ENCODE measurements around the gene SORL1-AS1.
"Not testable (repeated sequence)": the region's sequence is repeated elsewhere in the genome, so short reads cannot be mapped to it uniquely, and the experiment has no call there.

Gene SORL1-AS1

GRCh38 chr11:121417055-121417551 is 35.7 kb downstream of the SORL1-AS1 start:
- ChIA-PET CTCF (interaction anchor here (0.6 to 1.2 kb wide), 5 partner anchors 9 to 34 kb away, joined by 3 to 4 read pairs (median 3); no protein-coding TSS in a partner anchor), POLR2A (interaction anchor here (0.8 to 1.3 kb wide), 3 partner anchors 35 to 80 kb away, joined by 3 to 4 read pairs (median 3); partner anchors contain the start of genes SORL1 and SORL1-AS1)
- peaks cover 72% of the 10 kb centered on the region for H3K4me1 Mint-ChIP-seq

GRCh38 chr11:121415856-121416255 is 36.9 kb downstream of the SORL1-AS1 start:
- Mint-ChIP-seq H3K4me3 (no peak overlapping the region), H3K36me3 (ENCODE audit: low read depth) (peaks cover 6% of the 10 kb centered on the region), H3K9me3 (peaks cover 6% of the 10 kb centered on the region), H3K27ac (peak overlapping the region; percentile 54), H3K4me1 (peaks cover 60% of the 10 kb centered on the region), H3K27me3 (no peaks in the 10 kb centered on the region)
- ChIA-PET CTCF (interaction anchor here (0.9 to 1.2 kb wide), 3 partner anchors 10 to 41 kb away, joined by 3 read pairs; no protein-coding TSS in a partner anchor), POLR2A (no interaction called here)
- no peak for DNase-seq

More at GRCh38 chr11:121417055-121417551, 35.7 kb downstream of the SORL1-AS1 start:
- no peaks in the 10 kb centered on the region for H3K27me3 Mint-ChIP-seq
- peaks cover 13% of the 10 kb centered on the region for H3K36me3 Mint-ChIP-seq (ENCODE audit: low read depth)
- peak overlapping the region; percentile 21 for H3K4me3 Mint-ChIP-seq
- peak overlapping the region; percentile 85 for H3K27ac Mint-ChIP-seq
- peaks cover 9% of the 10 kb centered on the region for H3K9me3 Mint-ChIP-seq
- peak; percentile 61 for DNase-seq

- Mint-ChIP-seq H3K9me3 (peaks cover 4% of the 10 kb centered on the region), H3K27me3 (no peaks in the 10 kb centered on the region), H3K4me3 (no peak overlapping the region), H3K27ac (no peak overlapping the region), H3K36me3 (ENCODE audit: low read depth) (peaks cover 4% of the 10 kb centered on the region), H3K4me1 (peaks cover 49% of the 10 kb centered on the region)
- POLR2A ChIA-PET, result interaction anchor here (0.6 kb wide), 1 partner anchor 11 kb away, joined by 3 read pairs; no protein-coding TSS in a partner anchor
- CTCF ChIA-PET, result interaction anchor here (0.6 kb wide), 1 partner anchor 17 kb away, joined by 3 read pairs; no protein-coding TSS in a partner anchor
- no peak for DNase-seq
Measured at GRCh38 chr11:121414141-121414913, 38.4 kb downstream of the SORL1-AS1 start.

GRCh38 chr11:121412711-121413415 is 39.9 kb downstream of the SORL1-AS1 start:
- Mint-ChIP-seq H3K9me3 (no peaks in the 10 kb centered on the region), H3K27me3 (no peaks in the 10 kb centered on the region), H3K4me1 (peaks cover 35% of the 10 kb centered on the region), H3K4me3 (no peak overlapping the region), H3K27ac (no peak overlapping the region), H3K36me3 (ENCODE audit: low read depth) (no peaks in the 10 kb centered on the region)
- ChIA-PET CTCF (interaction anchor here (1.6 kb wide), 1 partner anchor 121 kb away, joined by 3 read pairs; no protein-coding TSS in a partner anchor), POLR2A (no interaction called here)
- no peak for DNase-seq

GRCh38 chr11:121412000-121412587 is 40.7 kb downstream of the SORL1-AS1 start:
- Mint-ChIP-seq H3K36me3 (ENCODE audit: low read depth) (no peaks in the 10 kb centered on the region), H3K4me3 (no peak overlapping the region), H3K4me1 (peaks cover 29% of the 10 kb centered on the region), H3K27me3 (no peaks in the 10 kb centered on the region), H3K27ac (no peak overlapping the region), H3K9me3 (no peaks in the 10 kb centered on the region)
- ChIA-PET POLR2A (no interaction called here), CTCF (interaction anchor here (1.6 kb wide), 1 partner anchor 120 kb away, joined by 3 read pairs; no protein-coding TSS in a partner anchor)
- no peak for DNase-seq

- H3K9me3 Mint-ChIP-seq; H3K27me3 Mint-ChIP-seq; H3K27ac Mint-ChIP-seq; DNase-seq; H3K4me3 Mint-ChIP-seq; CTCF ChIA-PET; H3K36me3 Mint-ChIP-seq (ENCODE audit: low read depth): not testable (repeated sequence)
- POLR2A ChIA-PET, result interaction anchor here (0.8 kb wide), 1 partner anchor 78 kb away, joined by 3 read pairs; no protein-coding TSS in a partner anchor
- H3K4me1 Mint-ChIP-seq, result peaks cover 21% of the 10 kb centered on the region
Measured at GRCh38 chr11:121411330-121411729, 41.4 kb downstream of the SORL1-AS1 start.

- H3K27me3 Mint-ChIP-seq; H3K9me3 Mint-ChIP-seq; H3K27ac Mint-ChIP-seq; H3K36me3 Mint-ChIP-seq (ENCODE audit: low read depth); H3K4me3 Mint-ChIP-seq; POLR2A ChIA-PET; DNase-seq: not testable (repeated sequence)
- peaks cover 12% of the 10 kb centered on the region for H3K4me1 Mint-ChIP-seq
- CTCF ChIA-PET, result interaction anchor here (0.6 to 0.7 kb wide), 2 partner anchors 1213 to 1916 kb away, joined by 3 read pairs; no protein-coding TSS in a partner anchor
Measured at GRCh38 chr11:121410041-121410440, 42.7 kb downstream of the SORL1-AS1 start.

- CTCF ChIA-PET, result interaction anchor here (0.5 to 1.3 kb wide), 5 partner anchors 20 to 1517 kb away, joined by 3 read pairs; no protein-coding TSS in a partner anchor
- Mint-ChIP-seq H3K4me1 (peaks cover 6% of the 10 kb centered on the region), H3K36me3 (ENCODE audit: low read depth) (no peaks in the 10 kb centered on the region), H3K4me3 (no peak overlapping the region), H3K27me3 (no peaks in the 10 kb centered on the region), H3K9me3 (no peaks in the 10 kb centered on the region), H3K27ac (no peak overlapping the region)
- no peak for DNase-seq
- POLR2A ChIA-PET, result no interaction called here
Measured at GRCh38 chr11:121408830-121409229, 43.9 kb downstream of the SORL1-AS1 start.

GRCh38 chr11:121406291-121406690 is 46.5 kb downstream of the SORL1-AS1 start:
- DNase-seq, result no peak
- peaks cover 3% of the 10 kb centered on the region for H3K36me3 Mint-ChIP-seq (ENCODE audit: low read depth)
- ChIA-PET CTCF (interaction anchor here (0.6 to 1.8 kb wide), 6 partner anchors 9 to 387 kb away, joined by 3 to 6 read pairs (median 3); no protein-coding TSS in a partner anchor), POLR2A (no interaction called here)
- H3K9me3 Mint-ChIP-seq, result peaks cover 9% of the 10 kb centered on the region
- no peak overlapping the region for H3K27ac Mint-ChIP-seq
- H3K27me3 Mint-ChIP-seq, result no peaks in the 10 kb centered on the region
- H3K4me3 Mint-ChIP-seq, result no peak overlapping the region
- peaks cover 2% of the 10 kb centered on the region for H3K4me1 Mint-ChIP-seq

- Mint-ChIP-seq H3K9me3 (peaks cover 10% of the 10 kb centered on the region), H3K27ac (no peak overlapping the region), H3K4me1 (peaks cover 2% of the 10 kb centered on the region), H3K4me3 (no peak overlapping the region), H3K36me3 (ENCODE audit: low read depth) (peaks cover 4% of the 10 kb centered on the region), H3K27me3 (no peaks in the 10 kb centered on the region)
- CTCF ChIA-PET, result interaction anchor here (0.6 to 1.8 kb wide), 8 partner anchors 9 to 41 kb away, joined by 3 to 6 read pairs (median 3); no protein-coding TSS in a partner anchor
- POLR2A ChIA-PET, result no interaction called here
- no peak for DNase-seq
Measured at GRCh38 chr11:121405646-121406045, 47.1 kb downstream of the SORL1-AS1 start.

GRCh38 chr11:121394785-121395184 is 58.0 kb downstream of the SORL1-AS1 start:
- POLR2A ChIA-PET, result no interaction called here
- CTCF ChIA-PET, result interaction anchor here (0.6 kb wide), 1 partner anchor 23 kb away, joined by 3 read pairs; no protein-coding TSS in a partner anchor
- H3K27me3 Mint-ChIP-seq, result peaks cover 9% of the 10 kb centered on the region
- no peak for DNase-seq
- peaks cover 2% of the 10 kb centered on the region for H3K36me3 Mint-ChIP-seq (ENCODE audit: low read depth)
- H3K9me3 Mint-ChIP-seq, result peaks cover 10% of the 10 kb centered on the region
- no peak overlapping the region for H3K4me3 Mint-ChIP-seq
- no peak overlapping the region for H3K27ac Mint-ChIP-seq
- peaks cover 22% of the 10 kb centered on the region for H3K4me1 Mint-ChIP-seq

- Mint-ChIP-seq H3K27ac (no peak overlapping the region), H3K27me3 (peaks cover 4% of the 10 kb centered on the region), H3K4me1 (peaks cover 22% of the 10 kb centered on the region), H3K9me3 (peaks cover 8% of the 10 kb centered on the region), H3K4me3 (no peak overlapping the region), H3K36me3 (ENCODE audit: low read depth) (no peaks in the 10 kb centered on the region)
- DNase-seq, result no peak
- POLR2A ChIA-PET, result no interaction called here
- CTCF ChIA-PET, result interaction anchor here (1.0 to 1.4 kb wide), 2 partner anchors 9 to 12 kb away, joined by 3 to 5 read pairs; no protein-coding TSS in a partner anchor
Measured at GRCh38 chr11:121393855-121394254, 58.9 kb downstream of the SORL1-AS1 start.

Data from activated CD4-positive, alpha-beta T cell treated with anti-CD3 and anti-CD28 coated beads, Interleukin-2, amount 10 ng/mL, durations not matched to agents 7 days and 5 days (primary cell).